HG02973 (cell line): ENCODE data around the gene FBXW4.

Experiments
- ATAC-seq: cut with Tn5 transposase; IDR thresholded peaks from one replicate; pipeline ENCODE4 v1.9.1; 2021; ENCODE audit warnings: moderate library complexity; ENCODE audit not compliant: unreplicated experiment

The FBXW4 gene

DNA sequence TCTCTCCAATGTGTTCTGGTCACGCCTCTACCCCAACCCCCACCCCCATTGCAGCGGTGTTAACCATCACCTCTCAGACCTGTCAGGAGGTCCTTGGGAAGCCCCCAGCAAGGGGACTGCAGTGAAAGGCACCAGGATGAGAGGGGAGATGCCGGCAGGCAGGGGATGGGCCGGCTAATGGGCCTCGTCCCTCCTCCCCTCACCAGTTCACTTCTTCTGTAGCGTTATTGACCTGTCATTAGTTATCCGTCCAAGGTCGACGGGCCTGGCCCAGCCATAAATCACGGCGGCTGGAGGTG, 125.7 kb downstream of the FBXW4 start:
- ATAC-seq, result no peak

DNA sequence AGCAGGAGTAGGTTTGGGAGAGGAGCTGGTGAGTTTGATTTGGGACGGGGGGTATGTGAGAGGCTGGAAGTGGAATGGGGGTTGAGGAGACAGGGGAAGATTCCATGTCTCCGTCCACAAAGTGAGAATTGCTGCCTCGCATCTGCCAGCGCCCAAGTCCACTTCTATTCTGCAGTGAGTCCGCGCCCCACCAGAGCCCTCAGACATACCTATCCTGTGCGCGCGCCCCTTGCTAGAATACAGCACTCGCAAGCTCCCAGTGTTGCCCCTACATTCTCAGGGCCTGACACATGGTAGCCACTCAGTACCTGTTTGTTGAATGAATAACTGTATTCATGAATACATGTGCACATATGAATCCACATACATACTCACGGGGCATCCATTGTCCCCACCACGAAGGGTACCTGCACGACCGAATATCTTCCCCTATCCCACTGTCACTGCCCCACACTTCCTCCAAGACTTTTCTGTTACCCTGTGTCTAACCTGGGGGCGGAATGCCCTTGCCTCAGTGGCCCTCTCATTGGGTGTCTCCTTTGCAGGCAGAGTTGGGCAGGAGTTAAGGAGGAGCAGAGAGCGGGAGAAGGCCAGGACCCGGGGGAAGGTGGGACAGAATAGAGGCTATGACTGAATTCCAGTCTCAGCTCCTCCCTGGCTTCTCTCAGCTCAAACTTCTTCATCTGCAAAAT, 126.8 kb downstream of the FBXW4 start:
- no peak for ATAC-seq

DNA sequence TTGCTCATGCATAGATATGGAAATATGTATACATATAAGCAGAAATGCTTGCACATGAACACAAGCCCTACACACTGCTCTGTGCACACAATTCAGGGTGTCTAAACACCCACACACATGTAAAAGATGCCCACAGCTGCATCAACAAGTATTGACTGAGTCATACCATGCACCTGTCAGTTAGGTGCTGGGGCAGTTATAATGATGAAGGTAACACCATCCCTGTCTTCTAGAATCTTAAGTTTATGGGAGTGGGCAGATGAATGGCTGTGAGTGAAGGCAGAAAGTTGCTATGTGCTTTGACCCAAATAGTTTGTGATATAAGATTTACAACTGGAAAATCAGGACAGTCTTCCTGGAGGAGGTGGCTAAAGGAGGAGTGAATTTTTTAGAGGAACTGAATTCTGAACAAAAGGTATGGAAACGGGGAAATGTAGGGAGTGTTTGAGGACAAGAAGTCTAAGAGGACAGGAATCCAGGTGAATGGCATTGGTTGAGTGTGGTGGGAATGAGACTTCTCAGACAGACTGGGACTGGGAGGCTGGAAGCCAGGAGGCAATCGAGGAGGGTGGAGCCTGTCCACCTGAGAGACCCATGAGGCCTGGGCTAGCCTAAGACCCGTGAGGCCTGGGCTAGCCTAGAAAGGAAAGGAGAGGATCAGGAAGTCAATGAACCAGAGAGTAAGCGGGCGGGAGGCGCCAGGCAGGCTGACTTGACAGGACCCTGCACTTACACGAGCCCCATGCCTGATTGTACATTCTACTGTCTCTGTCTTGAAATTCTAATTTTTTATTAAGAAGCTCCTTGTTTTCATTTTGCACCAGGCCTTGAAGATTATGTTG, 127.6 kb downstream of the FBXW4 start:
- ATAC-seq, result no peak

DNA sequence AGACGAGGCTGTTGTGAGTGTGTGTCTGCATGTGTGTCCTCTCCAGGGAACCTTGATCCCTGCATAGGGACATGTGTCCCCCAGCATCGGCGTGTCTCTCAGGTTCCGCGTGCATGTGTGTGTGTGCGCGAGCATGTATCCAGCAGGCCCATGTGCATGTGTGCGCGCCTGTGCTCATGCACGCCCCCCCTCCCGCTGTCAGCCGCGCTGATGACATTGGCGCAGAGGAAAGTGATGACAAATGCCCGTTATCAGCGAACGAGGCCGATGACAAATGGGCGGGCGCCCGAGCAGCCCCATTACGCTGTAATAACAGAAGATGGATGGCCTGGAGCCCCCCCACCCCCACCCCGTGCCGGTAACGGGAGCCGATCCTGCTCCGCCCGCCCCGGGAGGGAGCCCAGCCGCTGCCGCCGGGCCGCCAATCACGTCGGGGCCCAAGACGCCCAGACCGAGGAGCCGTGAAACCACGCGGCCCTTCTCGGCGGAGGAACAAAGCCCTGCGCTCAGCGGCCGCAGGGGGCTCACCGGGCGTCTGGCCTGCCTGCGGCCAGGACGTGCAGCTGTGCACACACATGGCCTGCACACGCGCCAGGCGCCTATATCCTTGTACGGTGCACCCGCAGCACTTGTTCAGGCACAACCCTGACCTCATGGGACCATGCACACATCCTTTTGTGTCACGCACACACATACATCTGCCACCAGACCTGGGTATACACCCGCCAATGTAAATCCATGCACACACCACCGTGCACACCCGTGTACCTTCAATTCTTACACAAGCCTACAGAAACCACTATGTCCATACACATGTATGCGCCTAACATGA, 128.4 kb downstream of the FBXW4 start:
- ATAC-seq, result no peak

DNA sequence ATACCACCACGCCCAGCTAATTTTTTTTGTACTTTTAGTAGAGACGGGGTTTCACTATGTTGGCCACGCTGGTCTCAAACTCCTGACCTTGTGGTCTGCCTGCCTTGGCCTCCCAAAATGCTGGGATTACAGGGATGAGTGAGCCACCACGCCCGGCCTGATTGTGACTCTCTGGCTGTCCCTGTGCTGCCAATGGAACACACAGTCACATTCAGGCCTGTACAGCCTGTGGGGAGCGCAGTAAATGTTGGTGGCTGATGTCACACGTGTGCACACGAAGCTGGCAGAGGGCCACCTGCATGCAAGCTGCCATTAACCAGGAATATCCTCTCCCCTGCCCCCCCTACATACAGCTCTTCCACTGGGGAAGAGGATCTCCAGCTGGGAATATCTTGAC, 129.0 kb downstream of the FBXW4 start:
- no peak for ATAC-seq

DNA sequence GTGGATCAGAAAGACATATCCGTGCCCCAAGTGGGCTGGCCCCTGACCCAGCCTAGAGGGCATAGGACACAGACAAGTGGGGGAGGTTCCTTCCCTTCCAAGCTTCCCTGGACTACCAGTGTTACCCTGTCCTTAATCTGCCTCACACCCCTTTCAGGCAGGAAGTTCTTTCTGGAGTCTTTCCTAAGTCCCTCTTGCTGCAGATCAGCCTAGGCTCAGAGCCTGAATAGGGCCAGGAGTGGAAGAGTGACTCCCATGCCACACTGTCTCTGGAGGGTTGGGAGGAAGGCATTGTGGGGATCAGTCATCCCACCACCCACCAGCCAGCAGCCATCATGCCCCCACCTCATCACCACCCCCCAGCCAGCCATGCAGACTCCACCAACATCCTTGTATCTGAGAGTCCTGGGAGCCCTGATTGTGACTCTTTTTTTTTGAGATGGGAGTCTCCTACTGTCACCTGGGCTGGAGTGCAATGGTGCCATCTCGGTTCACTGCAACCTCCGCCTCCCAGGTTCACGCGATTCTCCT, 129.5 kb downstream of the FBXW4 start:
- no peak for ATAC-seq

DNA sequence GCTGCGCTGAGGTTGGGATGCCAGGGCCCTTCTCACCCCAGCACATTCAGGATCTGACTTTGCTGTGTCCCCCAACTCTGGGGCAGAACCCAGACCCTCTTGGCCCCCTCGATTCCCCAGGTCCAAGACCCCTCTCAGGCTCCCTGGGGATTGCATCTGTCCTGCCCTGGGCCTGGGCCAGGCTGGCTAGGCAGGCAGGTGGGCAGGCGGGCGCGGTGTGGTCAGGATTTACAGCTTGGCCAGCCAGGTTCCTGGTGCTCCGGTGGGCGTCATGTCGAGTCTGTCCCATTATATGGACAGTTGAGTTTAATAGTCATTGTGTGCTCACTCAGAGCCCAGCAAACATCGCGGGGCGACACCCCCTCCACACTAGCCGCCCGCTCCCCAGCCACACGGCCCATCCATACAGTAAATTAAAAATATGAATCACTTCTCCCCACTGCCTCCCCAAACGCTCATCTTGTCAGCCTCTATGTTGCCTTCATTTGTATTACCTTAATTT, 130.4 kb downstream of the FBXW4 start:
- no peak for ATAC-seq

DNA sequence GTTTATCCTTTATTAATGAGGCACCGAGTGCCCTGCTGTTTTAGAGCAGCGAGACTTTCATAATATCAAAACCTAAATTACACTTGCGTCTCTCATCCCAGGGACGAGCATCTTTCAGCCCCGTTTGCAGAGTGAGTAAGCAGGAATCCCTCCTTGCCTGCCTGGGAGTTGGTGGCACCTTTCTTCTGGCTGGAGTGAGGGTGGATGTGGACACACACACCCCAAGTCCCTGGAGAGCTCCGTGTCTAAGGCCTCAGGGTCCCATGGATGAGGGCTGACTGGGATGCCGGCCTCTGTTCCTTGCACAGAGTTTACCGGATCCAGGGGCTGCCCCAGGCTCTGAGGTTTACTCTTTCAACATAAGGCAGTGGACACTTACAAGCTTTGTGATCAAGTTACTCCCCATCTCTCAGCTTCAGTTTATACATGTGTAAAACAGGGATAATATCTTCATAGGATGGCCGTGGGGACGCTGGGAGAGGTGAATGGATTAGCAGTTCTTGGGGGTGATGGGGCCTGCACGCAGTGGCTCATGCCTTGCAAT, 131.4 kb downstream of the FBXW4 start:
- ATAC-seq, result no peak

DNA sequence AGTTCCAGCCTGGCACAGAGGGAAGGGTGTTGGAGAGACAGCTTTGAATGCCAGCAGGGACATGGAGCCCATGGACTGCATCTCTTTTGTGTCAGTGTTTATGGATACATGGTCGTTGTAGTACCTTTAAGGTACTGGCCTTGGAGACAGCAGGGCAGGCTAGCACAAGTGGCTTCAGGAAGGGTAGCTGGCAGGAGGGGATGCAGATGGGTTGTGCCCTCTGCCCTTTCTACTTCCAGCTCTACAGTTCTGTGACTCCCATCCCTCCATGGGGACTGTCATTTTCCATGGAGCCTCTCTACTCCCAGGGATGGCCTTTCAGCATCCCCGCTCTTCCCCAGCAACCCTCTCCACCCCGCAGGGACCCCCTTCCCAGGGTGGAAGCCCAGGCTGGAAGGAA, 132.0 kb downstream of the FBXW4 start:
- no peak for ATAC-seq

DNA sequence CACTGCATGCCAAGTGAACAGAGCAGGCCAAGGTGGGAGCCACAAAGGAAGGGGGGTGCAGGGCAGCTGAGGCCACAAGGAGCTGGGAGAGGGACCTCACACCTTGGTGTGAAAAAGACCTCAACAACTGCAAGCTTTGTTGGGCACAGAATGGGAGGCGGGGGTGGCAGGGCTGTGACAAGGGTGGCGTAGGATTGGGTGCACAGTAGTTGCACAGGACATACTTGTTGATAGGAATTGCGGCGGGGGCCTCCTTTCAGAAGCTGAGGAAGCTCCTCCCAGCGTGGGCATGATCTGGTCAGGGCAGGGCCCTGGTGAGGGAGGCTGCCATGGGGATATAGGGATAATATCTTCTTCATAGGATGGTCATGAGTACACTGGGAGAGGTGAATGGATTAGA, 132.7 kb downstream of the FBXW4 start:
- no peak for ATAC-seq

DNA sequence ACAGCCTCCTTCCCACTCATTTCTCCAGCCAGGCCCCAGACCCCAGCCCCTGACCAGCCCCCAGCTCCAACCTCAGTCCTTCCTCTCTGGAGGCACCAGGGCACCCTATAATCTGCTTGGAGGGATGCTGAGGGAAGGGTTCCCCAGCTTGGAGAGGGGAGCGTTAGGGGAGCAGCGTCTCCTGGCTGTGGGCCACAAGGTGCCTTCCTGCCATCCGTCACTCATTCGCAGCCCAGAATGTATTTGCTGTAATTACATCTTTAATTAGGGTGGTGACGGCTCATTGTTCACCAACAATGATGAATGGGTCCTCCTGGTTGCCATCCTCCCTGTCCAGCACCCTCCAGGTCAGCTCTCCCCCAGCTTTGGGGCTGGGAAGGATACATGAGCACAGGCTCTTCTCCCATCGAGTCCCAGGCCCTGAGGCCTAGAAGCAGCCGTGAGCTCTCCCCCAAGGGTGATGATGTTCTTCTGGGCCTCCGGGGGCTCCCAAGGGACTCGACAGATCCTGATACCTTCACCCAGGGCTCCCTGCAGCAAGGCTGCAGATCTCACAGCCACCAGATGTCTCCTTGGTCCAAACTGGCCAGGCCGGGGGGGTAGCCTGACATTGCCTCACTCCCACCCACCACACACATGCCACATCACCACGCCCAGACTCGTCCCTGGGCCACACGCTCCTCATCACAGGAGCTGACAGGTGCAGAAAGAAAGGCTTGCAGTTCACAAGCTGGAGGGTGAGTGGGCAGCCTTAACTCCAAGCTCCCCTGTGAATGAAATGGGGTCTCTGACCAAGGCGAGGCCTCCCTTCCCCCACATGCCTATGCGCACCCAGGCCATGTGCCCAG, 133.7 kb downstream of the FBXW4 start:
- no peak for ATAC-seq
